K562 treated with DMSO at 1 percent for 48 hours (cell line): ENCODE results near the gene HACD1. TPM values are rescaled to one million over a fixed set of nuclear protein-coding genes. Genes with fewer than 3 reads are reported as not detected.

ENCODE experiments used
- total RNA-seq: library from RNA; unstranded; fragments of 300-600 nt; gene quantifications from 2 replicates; pipeline ENCODE4 v1.2.3, GENCODE V29; 2022; ENCODE audit warnings: low replicate concordance; ENCODE audit errors: extremely low read depth

HACD1 gene, protein sequence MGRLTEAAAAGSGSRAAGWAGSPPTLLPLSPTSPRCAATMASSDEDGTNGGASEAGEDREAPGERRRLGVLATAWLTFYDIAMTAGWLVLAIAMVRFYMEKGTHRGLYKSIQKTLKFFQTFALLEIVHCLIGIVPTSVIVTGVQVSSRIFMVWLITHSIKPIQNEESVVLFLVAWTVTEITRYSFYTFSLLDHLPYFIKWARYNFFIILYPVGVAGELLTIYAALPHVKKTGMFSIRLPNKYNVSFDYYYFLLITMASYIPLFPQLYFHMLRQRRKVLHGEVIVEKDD
- total RNA-seq: not detected in 2 replicates

DNA sequence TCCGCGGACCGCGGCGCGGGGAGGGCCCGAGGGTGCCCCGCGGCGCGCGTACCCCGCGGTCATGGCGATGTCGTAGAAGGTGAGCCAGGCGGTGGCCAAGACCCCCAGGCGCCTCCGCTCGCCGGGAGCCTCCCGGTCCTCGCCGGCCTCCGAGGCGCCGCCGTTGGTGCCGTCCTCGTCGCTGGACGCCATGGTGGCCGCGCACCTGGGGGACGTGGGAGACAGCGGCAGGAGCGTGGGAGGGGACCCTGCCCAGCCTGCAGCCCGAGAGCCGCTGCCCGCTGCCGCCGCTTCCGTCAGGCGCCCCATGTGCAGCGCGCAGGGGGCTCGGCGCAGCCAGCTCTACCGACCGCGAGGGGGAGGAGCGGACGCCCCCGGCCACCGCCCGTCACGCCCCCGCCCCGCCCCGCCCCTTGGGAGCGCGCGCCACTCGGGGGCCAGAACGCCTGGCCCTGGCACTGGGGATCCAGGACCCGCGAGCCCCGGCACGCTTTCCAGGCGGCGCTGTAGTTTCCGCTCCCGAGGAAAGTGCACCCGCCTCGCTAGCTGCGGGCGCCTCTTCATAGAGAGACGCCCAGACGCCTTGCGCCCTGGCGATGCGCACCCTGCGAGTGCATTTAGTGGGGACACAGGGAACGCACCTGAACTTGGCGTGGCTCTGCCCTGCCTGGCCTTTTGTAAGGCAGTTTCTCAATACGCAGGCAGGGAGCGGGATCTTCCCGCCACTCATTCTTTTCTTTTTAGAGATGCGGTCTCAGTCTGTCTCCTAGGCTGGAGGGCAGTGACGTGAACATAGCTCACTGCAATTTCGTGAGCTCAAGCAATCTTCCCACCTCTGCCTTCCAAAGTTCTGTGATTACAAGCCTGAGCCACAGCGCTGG, at the start of gene HACD1:
TSS of gene HACD1 (minus strand) at position 344 of the 881 bp plus-strand sequence. CDS start at position 309, 35 bp downstream.

DNA sequence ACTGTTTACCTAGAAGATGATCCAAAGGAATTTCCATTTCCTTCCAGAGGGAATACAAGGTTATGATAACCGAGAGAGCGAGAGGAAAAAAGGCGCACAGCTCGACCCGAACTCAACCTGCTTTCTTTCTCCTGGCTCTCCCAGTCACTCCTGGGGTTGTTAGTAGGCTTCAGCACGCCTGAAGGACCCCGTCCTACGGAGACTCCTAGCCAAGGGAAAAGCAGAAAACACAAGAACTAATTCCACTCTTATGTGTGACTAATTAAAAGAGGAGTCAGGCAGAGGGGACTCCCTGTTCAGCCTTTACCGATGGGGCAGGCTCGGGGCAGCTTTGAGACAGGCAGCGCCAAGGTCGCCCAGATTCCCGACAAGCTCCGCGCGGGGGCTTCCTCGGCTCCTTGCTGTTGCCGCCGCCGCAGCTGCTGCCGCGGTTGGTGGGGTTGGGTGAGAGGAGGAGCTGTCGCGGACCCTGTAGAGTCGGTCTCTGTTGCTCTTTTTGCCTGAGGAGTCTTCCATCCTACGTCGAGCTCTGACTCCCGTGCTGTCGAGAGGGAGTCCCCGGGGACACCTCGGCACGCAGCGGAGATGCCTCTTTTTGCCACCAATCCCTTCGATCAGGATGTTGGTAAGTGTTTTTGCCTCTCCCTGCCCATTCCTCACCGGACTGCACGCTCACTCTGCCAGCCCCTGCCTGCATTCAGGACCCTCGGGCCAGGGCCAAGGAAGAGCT, 26.7 kb upstream of the HACD1 start, which contains the start of gene STAM:
TSS of gene STAM (plus strand) at position 397 of the 730 bp plus-strand sequence. CDS start at position 586, 189 bp downstream.

Other genes starting within 250 kb of the HACD1 start
- gene ST8SIA6, start 162.8 kb downstream of the HACD1 start, total RNA-seq: not detected in 2 replicates
- not detected in 2 replicates for gene STAM, start 26.8 kb upstream of the HACD1 start, total RNA-seq
- gene TMEM236, start 134.8 kb upstream of the HACD1 start, total RNA-seq: not detected in 2 replicates
- gene MRC1, start 192.0 kb upstream of the HACD1 start, total RNA-seq: not detected in 2 replicates